Heart right ventricle (tissue), 16 donors: ENCODE measurements around the gene RAG1. TPM values are rescaled to one million over a fixed set of nuclear protein-coding genes. Genes with fewer than 3 reads are reported as not detected.

ENCODE experiments used
- ATAC-seq, 8 donors: fragments of 200-7000 bp; cut with Tn5 transposase; one replicate each; pipeline ENCODE4 v1.9.1; 2020; ENCODE audit warnings: mild to moderate bottlenecking in 8 of 8, moderate library complexity in 8 of 8, moderate number of reproducible peaks in 1 of 8
- DNase-seq, 2 donors: peaks; one replicate each; pipeline ENCODE4 v3.0.0-alpha.2; 2020
- H3K27ac ChIP-seq, 10 donors: fragments of 200-600 bp; sonication (generic) in 2 of 10; one replicate each; pipeline versions ENCODE4 v1.5.0 to v1.8.0; 2020 to 2022; ENCODE audit warnings: mild to moderate bottlenecking in 3 of 10
- H3K27me3 ChIP-seq, 7 donors: fragments of 200-600 bp; one replicate each; pipeline ENCODE4 v1.8.0; 2021 to 2022; ENCODE audit warnings: mild to moderate bottlenecking in 2 of 7
- H3K36me3 ChIP-seq, 9 donors: fragments of 200-600 bp; sonication (generic) in 1 of 9; one replicate each; pipeline versions ENCODE4 v1.5.0 to v1.8.0; 2020 to 2022; ENCODE audit warnings: mild to moderate bottlenecking in 2 of 9
- H3K4me1 ChIP-seq, 9 donors: fragments of 200-600 bp; sonication (generic) in 1 of 9; one replicate each; pipeline versions ENCODE4 v1.5.0 to v1.8.0; 2020 to 2022; ENCODE audit warnings: mild to moderate bottlenecking in 4 of 9
- H3K4me3 ChIP-seq, 10 donors: fragments of 200-600 bp; sonication (generic) in 2 of 10; one replicate each; pipeline versions ENCODE4 v1.5.0 to v1.8.0; 2020 to 2022; ENCODE audit warnings: mild to moderate bottlenecking in 7 of 10, moderate library complexity in 2 of 10
- H3K9me3 ChIP-seq, 11 donors: fragments of 200-600 bp in 10 of 11; sonication (generic) in 2 of 11; one replicate each; pipeline versions ENCODE4 v1.5.0 to v1.8.0; 2013 to 2022; ENCODE audit warnings: mild to moderate bottlenecking in 2 of 11, control low read depth in 1 of 11, moderate library complexity in 1 of 11
- CTCF ChIP-seq, 9 donors: fragments of 200-600 bp; sonication (generic) in 2 of 9; IDR thresholded peaks; one replicate each; pipeline versions ENCODE4 v1.5.0 to v1.8.0; 2021 to 2022; ENCODE audit warnings: antibody characterized with exemption in 9 of 9, mild to moderate bottlenecking in 5 of 9, moderate library complexity in 1 of 9
- WGBS, 2 donors: extraction: QIAGEN DNeasy Blood & Tissue Kit; methylation state at CpG; one replicate each; pipeline ENCODE4 v1.1.7; 2013; ENCODE audit warnings: inconsistent platforms in 1 of 2; 5-methylcytosine and 5-hydroxymethylcytosine counted together
- intact Hi-C, 10 donors: fragments of 100-400 bp; cut with DNase I; formaldehyde crosslinking; loops; one replicate each; pipeline versions ENCODE4 v1.11.1 to v1.14.2; 2022
- polyA plus RNA-seq, 2 donors: library from polyadenylated mRNA; stranded (reverse); fragments of 200-250 nt; gene quantifications; one replicate each; pipeline ENCODE4 v1.2.3, GENCODE V29; 2013
- total RNA-seq, 10 donors: library from RNA; stranded (reverse); fragmentation: NEBNext Ultra II Directional in 3 of 10; extraction: Animal tissue kit (Norgen Biotek cat#: 25700) in 3 of 10; gene quantifications; one replicate each; pipeline versions ENCODE4 v1.2.1 to v1.2.4, GENCODE V29; 2021 to 2023
- donor health status: Arrhythmogenic right ventricular cardiomyopathy.
- donor health status: ischemic (EF 13 %, LVEDD 7.1; RV severe dilation, severe dysfunction).
- donor health status: healthy with polysubstance abuse.
- donor health status: DM: no; HTN: yes; CAD: no.
- donor health status: DM: no; HTN: no; CAD: no.
- donor health status: ischemic (EF 25% LVEDD 6.9; RV normal size, moderate dysfunction).
- donor health status: ischemic (EF 25% LVEDD 5.7; RV mildly dilated, moderate dysfunction).
- donor health status: healthy.
- donor health status: DM: yes; HTN: yes; CAD: no.
- donor health status: Ischemic cardiomyopathy.
- donor health status: ischemic (EF 35%, LVEDD 5.7; RV mildly dilated, moderate dysfunction).
- donor health status: nonischemic (EF 11% LVEDD 7.7; RV severe dilation, severe dysfunction).
- donor health status: DM: yes; HTN: yes; CAD: no.
- donor health status: PGD.
- donor health status: ischemic (EF 29% LVEDD 5.4; RV normal size, mild dysfunction).
- donor health status: nonischemic (EF 23%, LVEDD 6.1; RV moderate dilation, normal function).

Gene RAG1
- total and polyA plus RNA-seq, 12 donors, result 0.26 to 2.1 (median 1.2) TPM

GRCh38 chr11:36586543-36586942 lies 18.7 kb downstream of the RAG1 start:
- Histone ChIP-seq H3K4me1 (no peaks in the 10 kb centered on the region), H3K27me3 (peaks cover 0 to 35% (median 26%) of the 10 kb centered on the region in 7 donors), H3K4me3 (no peak overlapping the region), H3K9me3 (peaks cover 0 to 4% (median 0%) of the 10 kb centered on the region in 11 donors), H3K27ac (no peak overlapping the region), H3K36me3 (no peaks in the 10 kb centered on the region)
- no peak for TF ChIP-seq CTCF (IDR thresholded peaks at IDR 0.05)
- intact Hi-C loops, result no loop called here
- ATAC-seq (no peak), DNase-seq (no peak)

GRCh38 chr11:36588099-36588498 lies 20.3 kb downstream of the RAG1 start:
- ATAC-seq (no peak), DNase-seq (no peak)
- no peaks in the 10 kb centered on the region for H3K4me1 ChIP-seq
- intact Hi-C loops, result no loop called here
- no peak overlapping the region for H3K4me3 ChIP-seq
- H3K27me3 ChIP-seq, result peaks cover 0 to 43% (median 26%) of the 10 kb centered on the region in 7 donors
- no peak overlapping the region for H3K27ac ChIP-seq
- H3K9me3 ChIP-seq, result no peaks in the 10 kb centered on the region
- no peaks in the 10 kb centered on the region for H3K36me3 ChIP-seq
- 39 to 41% methylated on average over 1 of the region's 1 CpG for WGBS, 2 donors
- TF ChIP-seq CTCF (IDR thresholded peaks at IDR 0.05), result no peak

- 53 to 55% methylated on average over 4 of the region's 4 CpGs for WGBS, 2 donors
- Histone ChIP-seq H3K36me3 (no peaks in the 10 kb centered on the region), H3K27ac (no peak overlapping the region), H3K9me3 (no peaks in the 10 kb centered on the region), H3K4me3 (no peak overlapping the region), H3K27me3 (peaks cover 0 to 43% (median 26%) of the 10 kb centered on the region in 7 donors), H3K4me1 (peaks cover 0 to 11% (median 7%) of the 10 kb centered on the region in 9 donors)
- DNase-seq (no peak), ATAC-seq (no peak)
- intact Hi-C loops, result no loop called here
- no peak for TF ChIP-seq CTCF (IDR thresholded peaks at IDR 0.05)
Measured at GRCh38 chr11:36590513-36590912, 22.7 kb downstream of the RAG1 start.

- peaks cover 0 to 43% (median 26%) of the 10 kb centered on the region in 7 donors for H3K27me3 ChIP-seq
- DNase-seq, result no peak
- H3K4me3 ChIP-seq, result no peak overlapping the region
- no peak for ATAC-seq
- H3K36me3 ChIP-seq, result no peaks in the 10 kb centered on the region
- no peak for TF ChIP-seq CTCF (IDR thresholded peaks at IDR 0.05)
- intact Hi-C loops, result no loop called here
- H3K27ac ChIP-seq, result no peak overlapping the region
- H3K4me1 ChIP-seq, result peaks cover 0 to 16% (median 11%) of the 10 kb centered on the region in 9 donors
- 40 to 44% methylated on average over 1 of the region's 1 CpG for WGBS, 2 donors
- H3K9me3 ChIP-seq, result no peaks in the 10 kb centered on the region
Measured at GRCh38 chr11:36591433-36591832, 23.6 kb downstream of the RAG1 start.
